ENCODE results near the gene ATOH1. TPM values are rescaled to one million over a fixed set of nuclear protein-coding genes. Genes with fewer than 3 reads are reported as not detected.

Gene ATOH1
- total and polyA plus RNA-seq, 2 of the 13 experiments (the other 11 are each of a cell fraction or from before 2014, with no cell fraction given) = not detected

DNA sequence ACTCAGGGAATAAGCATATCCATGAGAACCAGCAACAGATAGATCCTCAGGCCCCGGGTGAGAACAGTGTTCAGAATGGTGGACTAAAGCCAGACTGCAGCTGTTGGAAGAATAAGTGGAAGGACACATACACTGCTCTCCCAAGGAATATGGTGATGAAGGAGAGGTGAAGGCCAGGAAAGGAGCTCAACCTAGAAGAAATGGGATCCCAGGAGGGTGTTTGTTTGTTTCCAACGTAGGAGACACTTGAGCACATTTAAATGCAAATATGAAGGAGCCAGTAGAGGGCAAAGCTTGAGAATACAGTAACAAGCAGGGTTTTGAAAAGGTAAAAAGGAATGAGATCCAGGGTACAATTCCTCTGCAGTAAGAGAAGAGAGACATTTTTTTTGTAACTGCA, 42.4 kb upstream of the ATOH1 start:
- WGBS (ENCODE audit: low lambda C conversion rate) = 2% methylated on average over 2 of the region's 2 CpGs
- DNase-seq (ENCODE audit: low spot score) = no peak
- in situ Hi-C loops (cut with HindIII; ENCODE audit: extremely low pct_ligation_motif_present, low pct_unique_long_range_greater_than_20kb) = loop anchor here (5.0 to 25.0 kb wide), 3 partner anchors 336 to 801 kb away; no protein-coding TSS in a partner anchor
- TF ChIP-seq GZF1 (CRISPR knock-in tag; IDR thresholded peaks at IDR 0.05) = no peak
- no peak for TF ChIP-seq LCORL (IDR thresholded peaks at IDR 0.05)
- no peak for TF ChIP-seq LCORL (CRISPR knock-in tag; IDR thresholded peaks at IDR 0.05)
- no peak for TF ChIP-seq DZIP1 (CRISPR knock-in tag; IDR thresholded peaks at IDR 0.05)
- no peak for TF ChIP-seq ZNF556 (CRISPR knock-in tag; IDR thresholded peaks at IDR 0.05; ENCODE audit: borderline replicate concordance)
- no peak for TF ChIP-seq ELF3 (CRISPR knock-in tag; IDR thresholded peaks at IDR 0.05)
- TF ChIP-seq NR0B2 (CRISPR knock-in tag; IDR thresholded peaks at IDR 0.05) = no peak
- no peak for TF ChIP-seq EP300 (IDR thresholded peaks at IDR 0.05; ENCODE audit: low read depth in 2 of 2, low read length in 2 of 2)
- no peak for TF ChIP-seq EP300 (CRISPR knock-in tag; IDR thresholded peaks at IDR 0.05; ENCODE audit: borderline replicate concordance)
- no peak for TF ChIP-seq THAP11 (CRISPR knock-in tag; IDR thresholded peaks at IDR 0.05)
- TF ChIP-seq NFE2L2 (IDR thresholded peaks at IDR 0.05; ENCODE audit: low read length) = no peak
- no peak for TF ChIP-seq ZNF263 (CRISPR knock-in tag; IDR thresholded peaks at IDR 0.05)
- no peak for TF ChIP-seq ZNF292 (CRISPR knock-in tag; IDR thresholded peaks at IDR 0.05; ENCODE audit: borderline replicate concordance, low read depth)
- no peak for TF ChIP-seq ETV5 (CRISPR knock-in tag; IDR thresholded peaks at IDR 0.05; ENCODE audit: borderline replicate concordance)
- no peak overlapping the region for H3K4me2 ChIP-seq (ENCODE audit: low read depth, low read length)
- CTCF ChIA-PET (ENCODE audit: low intra/inter-chr PET ratio, low total read pairs) = no interaction called here
- no peak overlapping the region for H3K27ac ChIP-seq (ENCODE audit: extremely low read length, insufficient read depth, low read length)
- no peaks in the 10 kb centered on the region for H3K79me2 ChIP-seq (ENCODE audit: insufficient read depth, low read length)
- no peaks in the 10 kb centered on the region for H3K4me1 ChIP-seq (ENCODE audit: insufficient read depth, low read length)
- no peak for FAIRE-seq
- H3K36me3 ChIP-seq (replicated peaks in 1 of 2; ENCODE audit: control insufficient read depth in 1 of 2, insufficient read depth in 2 of 2, low read length in 2 of 2) = no peaks in the 10 kb centered on the region
- H4K20me1 ChIP-seq (ENCODE audit: insufficient read depth, low read length) = no peaks in the 10 kb centered on the region
- intact Hi-C loops (cut with micrococcal nuclease; ENCODE audit: unreplicated experiment) = no loop called here
- POLR2A ChIA-PET = no interaction called here
- no peak overlapping the region for H3K4me3 ChIP-seq (replicated peaks in 1 of 3; ENCODE audit: insufficient read depth in 1 of 3, low read depth in 2 of 3, low read length in 3 of 3)
- no peaks in the 10 kb centered on the region for H3K27me3 ChIP-seq (ENCODE audit: control insufficient read depth in 1 of 2, insufficient read depth in 2 of 2, low read length in 2 of 2)
- H3K9ac ChIP-seq (ENCODE audit: insufficient read depth, low read depth, low read length) = no peak overlapping the region
- H2AFZ ChIP-seq (ENCODE audit: low read length) = no peak overlapping the region
- H3K9me3 ChIP-seq (ENCODE audit: low read length) = no peaks in the 10 kb centered on the region
- no peak for ATAC-seq
- BruUV-seq (replicated peaks) = no TSS peak

Measured in HepG2 (cell line).